ENCODE data around the gene ZNF438.

DNA sequence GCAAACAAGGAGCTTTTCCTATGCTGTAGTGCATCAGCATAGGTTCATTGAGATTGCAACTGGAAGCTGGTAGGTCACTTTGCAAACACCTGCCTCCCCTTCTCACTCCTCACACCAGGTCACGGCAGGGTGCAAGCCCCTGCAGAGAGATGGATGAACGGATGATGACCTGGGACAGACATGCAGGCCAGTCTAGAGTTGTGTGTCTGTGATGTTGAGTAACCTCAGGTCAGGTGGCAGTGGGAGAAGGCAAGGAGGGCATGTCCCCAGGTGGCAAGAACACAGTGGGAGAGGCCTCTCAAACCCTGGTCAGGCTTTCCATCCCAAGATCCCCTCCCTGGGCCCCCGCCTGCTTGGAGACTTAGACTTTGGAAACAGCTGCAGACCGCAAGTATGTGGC lies 205.0 kb downstream of the ZNF438 start:
- TF ChIP-seq POLR2AphosphoS5 (IDR thresholded peaks at IDR 0.05; ENCODE audit: low read depth) = no peak
- TF ChIP-seq, protein P1, sequence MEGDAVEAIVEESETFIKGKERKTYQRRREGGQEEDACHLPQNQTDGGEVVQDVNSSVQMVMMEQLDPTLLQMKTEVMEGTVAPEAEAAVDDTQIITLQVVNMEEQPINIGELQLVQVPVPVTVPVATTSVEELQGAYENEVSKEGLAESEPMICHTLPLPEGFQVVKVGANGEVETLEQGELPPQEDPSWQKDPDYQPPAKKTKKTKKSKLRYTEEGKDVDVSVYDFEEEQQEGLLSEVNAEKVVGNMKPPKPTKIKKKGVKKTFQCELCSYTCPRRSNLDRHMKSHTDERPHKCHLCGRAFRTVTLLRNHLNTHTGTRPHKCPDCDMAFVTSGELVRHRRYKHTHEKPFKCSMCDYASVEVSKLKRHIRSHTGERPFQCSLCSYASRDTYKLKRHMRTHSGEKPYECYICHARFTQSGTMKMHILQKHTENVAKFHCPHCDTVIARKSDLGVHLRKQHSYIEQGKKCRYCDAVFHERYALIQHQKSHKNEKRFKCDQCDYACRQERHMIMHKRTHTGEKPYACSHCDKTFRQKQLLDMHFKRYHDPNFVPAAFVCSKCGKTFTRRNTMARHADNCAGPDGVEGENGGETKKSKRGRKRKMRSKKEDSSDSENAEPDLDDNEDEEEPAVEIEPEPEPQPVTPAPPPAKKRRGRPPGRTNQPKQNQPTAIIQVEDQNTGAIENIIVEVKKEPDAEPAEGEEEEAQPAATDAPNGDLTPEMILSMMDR (IDR thresholded peaks at IDR 0.05; ENCODE audit: insufficient read depth, low read length) = no peak
- no peak for TF ChIP-seq SPI1 (IDR thresholded peaks at IDR 0.05; ENCODE audit: borderline replicate concordance, low read depth)
- TF ChIP-seq GABPA (IDR thresholded peaks at IDR 0.05; ENCODE audit: low read depth) = no peak
